DND-41 (cell line): ENCODE results near the gene EEF1AKMT2.

Experiments used
- EZH2 ChIP-seq: IDR thresholded peaks from 3 replicates; pipeline ENCODE4 v1.6.1; 2012; ENCODE audit warnings: borderline replicate concordance, low read depth, mild to moderate bottlenecking, moderate library complexity, low read length, inconsistent platforms; ENCODE audit not compliant: severe bottlenecking
- TF ChIP-seq, protein P1 (sequence below): IDR thresholded peaks from 2 replicates; pipeline ENCODE4 v1.5.1; 2012; ENCODE audit warnings: borderline replicate concordance, low read length, moderate library complexity, mild to moderate bottlenecking; ENCODE audit not compliant: poor library complexity, severe bottlenecking; ENCODE audit errors: extremely low read depth

DNA sequence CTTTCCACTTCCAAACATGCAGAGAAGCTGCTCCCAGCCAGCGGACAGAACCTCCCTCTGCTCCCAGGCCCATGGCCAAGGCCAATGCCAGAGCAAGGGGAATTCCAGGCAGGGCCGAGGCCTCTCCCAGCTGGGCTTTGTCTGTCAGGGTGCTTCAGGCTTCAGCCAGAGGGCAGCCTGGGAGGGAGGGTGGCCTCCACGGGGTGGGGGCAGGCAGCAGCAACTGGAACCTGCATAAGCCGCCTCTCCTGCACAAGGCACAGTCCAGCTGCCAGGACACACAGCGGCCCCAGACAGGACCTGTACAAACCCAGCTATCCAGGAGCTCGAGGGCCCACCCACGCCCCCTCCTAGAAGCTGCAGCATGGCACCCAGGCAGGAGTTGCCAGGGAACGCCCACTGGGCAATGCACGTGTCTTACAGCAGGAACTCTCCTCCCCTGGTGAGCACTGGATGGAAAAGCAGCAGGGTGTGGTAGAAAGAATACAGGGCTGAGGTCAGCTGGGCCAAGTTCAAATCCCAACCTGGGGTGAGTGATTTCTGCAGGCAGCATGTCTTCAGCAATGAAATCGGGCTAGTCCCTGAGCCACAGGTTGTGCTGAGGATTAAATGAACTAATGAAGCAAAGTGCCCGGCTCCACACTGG, 55.1 kb downstream of the EEF1AKMT2 start:
- TF ChIP-seq, protein P1, sequence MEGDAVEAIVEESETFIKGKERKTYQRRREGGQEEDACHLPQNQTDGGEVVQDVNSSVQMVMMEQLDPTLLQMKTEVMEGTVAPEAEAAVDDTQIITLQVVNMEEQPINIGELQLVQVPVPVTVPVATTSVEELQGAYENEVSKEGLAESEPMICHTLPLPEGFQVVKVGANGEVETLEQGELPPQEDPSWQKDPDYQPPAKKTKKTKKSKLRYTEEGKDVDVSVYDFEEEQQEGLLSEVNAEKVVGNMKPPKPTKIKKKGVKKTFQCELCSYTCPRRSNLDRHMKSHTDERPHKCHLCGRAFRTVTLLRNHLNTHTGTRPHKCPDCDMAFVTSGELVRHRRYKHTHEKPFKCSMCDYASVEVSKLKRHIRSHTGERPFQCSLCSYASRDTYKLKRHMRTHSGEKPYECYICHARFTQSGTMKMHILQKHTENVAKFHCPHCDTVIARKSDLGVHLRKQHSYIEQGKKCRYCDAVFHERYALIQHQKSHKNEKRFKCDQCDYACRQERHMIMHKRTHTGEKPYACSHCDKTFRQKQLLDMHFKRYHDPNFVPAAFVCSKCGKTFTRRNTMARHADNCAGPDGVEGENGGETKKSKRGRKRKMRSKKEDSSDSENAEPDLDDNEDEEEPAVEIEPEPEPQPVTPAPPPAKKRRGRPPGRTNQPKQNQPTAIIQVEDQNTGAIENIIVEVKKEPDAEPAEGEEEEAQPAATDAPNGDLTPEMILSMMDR = no peak
- no peak for TF ChIP-seq EZH2
